GM20431 (cell line): Measurements from ENCODE around the gene PLA2G4E.

Experiments used
- in situ Hi-C: fragments of 300-500 bp; cut with MseI, MboI; formaldehyde crosslinking; loops from one replicate; pipeline ENCODE4 v1.15.0; 2020; ENCODE audit warnings: low sequenced_read_pairs; ENCODE audit not compliant: unreplicated experiment

Gene PLA2G4E

GRCh38 chr15:41996376-41996775, 24.5 kb downstream of the PLA2G4E start:
- in situ Hi-C loops, result loop anchor here (25.0 kb wide), 1 partner anchor 141 kb away; no protein-coding TSS in a partner anchor

GRCh38 chr15:41995476-41995855, 25.4 kb downstream of the PLA2G4E start:
- in situ Hi-C loops, result loop anchor here (25.0 kb wide), 1 partner anchor 142 kb away; no protein-coding TSS in a partner anchor

- in situ Hi-C loops, result loop anchor here (5.0 to 25.0 kb wide), 2 partner anchors 67 to 142 kb away; no protein-coding TSS in a partner anchor
Observed at GRCh38 chr15:41994772-41995475, 25.9 kb downstream of the PLA2G4E start.

GRCh38 chr15:41994171-41994650, 26.6 kb downstream of the PLA2G4E start:
- in situ Hi-C loops, result loop anchor here (5.0 to 25.0 kb wide), 2 partner anchors 68 to 143 kb away; no protein-coding TSS in a partner anchor

GRCh38 chr15:41993472-41994170, 27.2 kb downstream of the PLA2G4E start:
- in situ Hi-C loops, result loop anchor here (5.0 to 25.0 kb wide), 2 partner anchors 69 to 144 kb away; no protein-coding TSS in a partner anchor

GRCh38 chr15:41992803-41993190, 28.0 kb downstream of the PLA2G4E start:
- in situ Hi-C loops, result loop anchor here (5.0 to 25.0 kb wide), 2 partner anchors 70 to 145 kb away; no protein-coding TSS in a partner anchor

- in situ Hi-C loops, result loop anchor here (5.0 to 25.0 kb wide), 2 partner anchors 70 to 145 kb away; no protein-coding TSS in a partner anchor
Observed at GRCh38 chr15:41992151-41992802, 28.6 kb downstream of the PLA2G4E start.

GRCh38 chr15:41990691-41991090, 30.2 kb downstream of the PLA2G4E start:
- in situ Hi-C loops, result loop anchor here (5.0 to 25.0 kb wide), 2 partner anchors 72 to 147 kb away; no protein-coding TSS in a partner anchor

- in situ Hi-C loops, result loop anchor here (5.0 to 25.0 kb wide), 2 partner anchors 72 to 147 kb away; no protein-coding TSS in a partner anchor
Observed at GRCh38 chr15:41990243-41990605, 30.6 kb downstream of the PLA2G4E start.

GRCh38 chr15:41989573-41990242, 31.1 kb downstream of the PLA2G4E start:
- in situ Hi-C loops, result loop anchor here (5.0 to 25.0 kb wide), 2 partner anchors 73 to 148 kb away; no protein-coding TSS in a partner anchor

- in situ Hi-C loops, result loop anchor here (25.0 kb wide), 1 partner anchor 148 kb away; no protein-coding TSS in a partner anchor
Observed at GRCh38 chr15:41988896-41989572, 31.8 kb downstream of the PLA2G4E start.

GRCh38 chr15:41987925-41988275, 32.9 kb downstream of the PLA2G4E start:
- in situ Hi-C loops, result loop anchor here (25.0 kb wide), 1 partner anchor 149 kb away; no protein-coding TSS in a partner anchor

- in situ Hi-C loops, result loop anchor here (25.0 kb wide), 1 partner anchor 150 kb away; no protein-coding TSS in a partner anchor
Observed at GRCh38 chr15:41987246-41987924, 33.5 kb downstream of the PLA2G4E start.

GRCh38 chr15:41985236-41986160, 35.3 kb downstream of the PLA2G4E start:
- in situ Hi-C loops, result loop anchor here (25.0 kb wide), 1 partner anchor 152 kb away; no protein-coding TSS in a partner anchor

- in situ Hi-C loops, result loop anchor here (25.0 kb wide), 1 partner anchor 153 kb away; no protein-coding TSS in a partner anchor
Observed at GRCh38 chr15:41984622-41985021, 36.2 kb downstream of the PLA2G4E start.

GRCh38 chr15:41983621-41984571, 36.9 kb downstream of the PLA2G4E start:
- in situ Hi-C loops, result loop anchor here (25.0 kb wide), 1 partner anchor 153 kb away; no protein-coding TSS in a partner anchor
